HCT116 (cell line): ENCODE results near the gene CRHR1.

Experiments
- CEBPB ChIP-seq: IDR thresholded peaks from 2 replicates; pipeline ENCODE4 v1.6.1; 2012; ENCODE audit warnings: low read depth
- EZH2 ChIP-seq: fragments of 200-600 bp; sonication (generic); IDR thresholded peaks from 2 replicates; pipeline ENCODE4 v1.6.1; 2017; ENCODE audit warnings: antibody characterized with exemption, mixed run types
- MAX ChIP-seq: IDR thresholded peaks from 2 replicates; pipeline ENCODE4 v1.6.1; 2012
- POLR2A ChIP-seq: IDR thresholded peaks from 2 replicates; pipeline ENCODE4 v1.7.0; 2011; ENCODE audit warnings: borderline replicate concordance; ENCODE audit not compliant: insufficient read depth, insufficient read length; ENCODE audit errors: extremely low read depth
- RAD21 ChIP-seq: IDR thresholded peaks from 2 replicates; pipeline ENCODE4 v1.6.1; 2012; ENCODE audit warnings: low read depth, mild to moderate bottlenecking
- REST ChIP-seq: IDR thresholded peaks from 2 replicates; pipeline ENCODE4 v1.6.1; 2012; ENCODE audit warnings: low read depth
- YY1 ChIP-seq: IDR thresholded peaks from 2 replicates; pipeline ENCODE4 v1.6.1; 2011; ENCODE audit warnings: low read length, low read depth, moderate library complexity, mild to moderate bottlenecking; ENCODE audit not compliant: insufficient replicate concordance; ENCODE audit errors: extremely low read depth
- ZFX ChIP-seq: fragments of 450-650 bp; IDR thresholded peaks from 2 replicates; pipeline ENCODE4 v1.6.1; 2017
- TF ChIP-seq, protein P1 (sequence below), 3 experiments: fragments of 200-600 bp in 1 of 3; sonication (generic) in 1 of 3; IDR thresholded peaks in 2 of 3; conservative IDR thresholded peaks in 1 of 3; 2 replicates each; pipeline ENCODE4 v1.5.1; 2012 to 2017; ENCODE audit warnings: low read depth in 2 of 3, low read length in 2 of 3, antibody characterized with exemption in 1 of 3, borderline replicate concordance in 1 of 3, control low read depth in 1 of 3, mild to moderate bottlenecking in 1 of 3, mixed read lengths in 1 of 3, mixed run types in 1 of 3, moderate library complexity in 1 of 3; ENCODE audit not compliant: insufficient read depth in 1 of 3
- TF ChIP-seq, protein P2 (sequence below): IDR thresholded peaks from 2 replicates; pipeline ENCODE4 v1.6.1; 2012

DNA sequence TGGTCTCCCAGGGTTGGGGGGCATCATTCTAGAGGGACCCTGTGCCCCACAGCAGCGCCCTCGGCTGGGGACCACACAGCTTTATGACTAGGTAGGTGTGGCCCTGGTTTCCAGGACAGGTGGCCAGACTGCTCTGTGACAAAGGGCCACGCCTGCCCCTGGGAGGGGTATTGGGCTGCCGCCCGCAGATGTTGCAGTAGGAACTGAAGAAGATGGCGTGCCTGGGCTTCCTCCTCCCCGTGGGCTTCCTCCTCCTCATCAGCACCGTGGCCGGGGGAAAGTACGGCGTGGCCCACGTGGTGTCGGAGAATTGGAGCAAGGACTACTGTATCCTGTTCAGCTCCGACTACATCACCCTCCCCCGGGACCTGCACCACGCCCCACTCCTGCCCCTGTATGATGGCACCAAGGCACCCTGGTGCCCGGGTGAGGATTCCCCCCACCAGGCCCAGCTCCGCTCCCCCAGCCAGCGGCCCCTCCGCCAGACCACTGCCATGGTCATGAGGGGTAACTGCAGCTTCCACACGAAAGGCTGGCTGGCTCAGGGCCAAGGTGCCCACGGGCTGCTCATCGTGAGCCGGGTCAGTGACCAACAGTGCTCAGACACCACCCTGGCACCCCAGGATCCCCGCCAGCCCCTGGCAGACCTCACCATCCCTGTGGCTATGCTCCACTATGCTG lies 60.7 kb downstream of the CRHR1 start, which contains the start of gene SPPL2C:
- TF ChIP-seq MAX (no peak), YY1 (no peak), POLR2A (no peak), RAD21 (no peak), EZH2 (no peak), CEBPB (no peak), REST (no peak), ZFX (no peak)
- TF ChIP-seq, protein P1, sequence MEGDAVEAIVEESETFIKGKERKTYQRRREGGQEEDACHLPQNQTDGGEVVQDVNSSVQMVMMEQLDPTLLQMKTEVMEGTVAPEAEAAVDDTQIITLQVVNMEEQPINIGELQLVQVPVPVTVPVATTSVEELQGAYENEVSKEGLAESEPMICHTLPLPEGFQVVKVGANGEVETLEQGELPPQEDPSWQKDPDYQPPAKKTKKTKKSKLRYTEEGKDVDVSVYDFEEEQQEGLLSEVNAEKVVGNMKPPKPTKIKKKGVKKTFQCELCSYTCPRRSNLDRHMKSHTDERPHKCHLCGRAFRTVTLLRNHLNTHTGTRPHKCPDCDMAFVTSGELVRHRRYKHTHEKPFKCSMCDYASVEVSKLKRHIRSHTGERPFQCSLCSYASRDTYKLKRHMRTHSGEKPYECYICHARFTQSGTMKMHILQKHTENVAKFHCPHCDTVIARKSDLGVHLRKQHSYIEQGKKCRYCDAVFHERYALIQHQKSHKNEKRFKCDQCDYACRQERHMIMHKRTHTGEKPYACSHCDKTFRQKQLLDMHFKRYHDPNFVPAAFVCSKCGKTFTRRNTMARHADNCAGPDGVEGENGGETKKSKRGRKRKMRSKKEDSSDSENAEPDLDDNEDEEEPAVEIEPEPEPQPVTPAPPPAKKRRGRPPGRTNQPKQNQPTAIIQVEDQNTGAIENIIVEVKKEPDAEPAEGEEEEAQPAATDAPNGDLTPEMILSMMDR (IDR thresholded peaks at IDR 0.05 in 2 of 3, conservative IDR thresholded peaks at IDR 0.05 in 1 of 3; ENCODE audit: borderline replicate concordance in 1 of 3, insufficient read depth in 1 of 3, low read depth in 2 of 3, low read length in 2 of 3), result no peak
- TF ChIP-seq, protein P2, sequence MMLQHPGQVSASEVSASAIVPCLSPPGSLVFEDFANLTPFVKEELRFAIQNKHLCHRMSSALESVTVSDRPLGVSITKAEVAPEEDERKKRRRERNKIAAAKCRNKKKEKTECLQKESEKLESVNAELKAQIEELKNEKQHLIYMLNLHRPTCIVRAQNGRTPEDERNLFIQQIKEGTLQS, result no peak
